HG02798 (cell line): Measurements from ENCODE around the gene RNF20.
"Not testable (repeated sequence)": the region's sequence is repeated elsewhere in the genome, so short reads cannot be mapped to it uniquely, and the experiment has no call there.

Experiments
- ATAC-seq: cut with Tn5 transposase; IDR thresholded peaks from one replicate; pipeline ENCODE4 v1.9.1; 2021; ENCODE audit warnings: mild to moderate bottlenecking; ENCODE audit not compliant: unreplicated experiment, poor library complexity

The RNF20 gene

DNA sequence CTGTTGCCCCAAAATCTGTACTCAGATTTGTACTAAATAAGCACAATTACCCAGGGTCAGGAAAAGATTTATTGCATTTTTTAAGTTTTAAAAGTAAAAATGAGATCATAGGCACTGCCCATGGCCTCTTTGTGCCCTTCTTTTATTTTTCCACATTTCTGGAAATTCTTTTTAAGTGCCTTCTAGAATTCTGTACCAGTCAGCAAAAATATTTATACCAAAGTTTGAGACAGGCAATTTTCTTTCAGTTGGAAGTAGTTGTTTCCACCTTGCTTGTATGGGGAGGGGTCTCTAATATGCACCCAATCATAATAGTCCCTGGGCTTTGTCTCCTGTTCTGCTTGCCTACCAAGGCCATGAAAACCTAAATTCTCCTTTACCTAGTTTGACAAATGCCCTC, 5.6 kb upstream of the RNF20 start:
- ATAC-seq = no peak

- peak; percentile 53 for ATAC-seq
Measured at GRCh38 chr9:101530076-101530711, 3.5 kb upstream of the RNF20 start.

- no peak for ATAC-seq
Measured at GRCh38 chr9:101536351-101536750, 2.7 kb downstream of the RNF20 start.

GRCh38 chr9:101536938-101537337, 3.3 kb downstream of the RNF20 start:
- no peak for ATAC-seq

GRCh38 chr9:101540069-101540468, 6.4 kb downstream of the RNF20 start:
- ATAC-seq = no peak

GRCh38 chr9:101543098-101543735, 9.6 kb downstream of the RNF20 start:
- ATAC-seq = no peak

GRCh38 chr9:101549472-101550098, 15.9 kb downstream of the RNF20 start:
- not testable (repeated sequence) for ATAC-seq

DNA sequence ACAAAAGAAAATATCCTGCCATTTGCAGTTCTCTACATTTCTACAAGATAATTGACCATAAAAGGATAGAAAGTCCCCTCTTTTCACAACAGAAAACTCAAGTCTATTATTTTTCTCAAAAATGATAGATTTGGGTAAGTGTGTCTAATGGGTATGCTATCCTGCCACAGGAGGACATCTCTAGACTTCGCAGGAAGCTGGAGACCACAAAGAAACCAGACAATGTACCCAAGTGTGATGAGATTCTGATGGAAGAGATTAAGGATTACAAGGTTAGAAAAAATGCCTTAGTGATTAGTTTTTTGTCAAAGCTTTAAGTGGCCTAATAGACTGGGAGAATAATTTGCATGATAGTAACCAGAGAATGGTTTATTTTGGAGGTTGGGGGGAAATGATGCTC, 28.1 kb downstream of the RNF20 start:
- no peak for ATAC-seq

DNA sequence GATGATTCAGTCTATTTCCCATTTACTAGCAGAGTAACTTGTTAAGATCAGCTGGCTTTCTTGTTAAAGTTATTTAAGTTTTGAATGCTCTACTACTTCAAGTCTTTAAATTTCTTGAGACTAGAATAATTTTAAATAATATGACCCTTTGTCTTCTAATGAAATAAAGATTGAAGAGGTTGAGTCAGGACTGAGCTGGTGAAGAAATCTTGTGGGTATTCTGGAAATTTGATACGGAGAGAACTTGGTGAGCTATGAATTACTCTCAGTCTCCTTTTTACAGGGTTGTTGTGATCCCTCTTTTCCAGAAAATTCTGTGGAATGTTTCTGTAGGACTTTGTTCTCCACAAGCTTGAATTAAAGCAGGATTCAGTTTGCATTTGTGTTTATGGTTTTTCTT, 29.3 kb downstream of the RNF20 start:
- no peak for ATAC-seq

- ATAC-seq = no peak
Measured at GRCh38 chr9:101564252-101564651, 30.6 kb downstream of the RNF20 start.

DNA sequence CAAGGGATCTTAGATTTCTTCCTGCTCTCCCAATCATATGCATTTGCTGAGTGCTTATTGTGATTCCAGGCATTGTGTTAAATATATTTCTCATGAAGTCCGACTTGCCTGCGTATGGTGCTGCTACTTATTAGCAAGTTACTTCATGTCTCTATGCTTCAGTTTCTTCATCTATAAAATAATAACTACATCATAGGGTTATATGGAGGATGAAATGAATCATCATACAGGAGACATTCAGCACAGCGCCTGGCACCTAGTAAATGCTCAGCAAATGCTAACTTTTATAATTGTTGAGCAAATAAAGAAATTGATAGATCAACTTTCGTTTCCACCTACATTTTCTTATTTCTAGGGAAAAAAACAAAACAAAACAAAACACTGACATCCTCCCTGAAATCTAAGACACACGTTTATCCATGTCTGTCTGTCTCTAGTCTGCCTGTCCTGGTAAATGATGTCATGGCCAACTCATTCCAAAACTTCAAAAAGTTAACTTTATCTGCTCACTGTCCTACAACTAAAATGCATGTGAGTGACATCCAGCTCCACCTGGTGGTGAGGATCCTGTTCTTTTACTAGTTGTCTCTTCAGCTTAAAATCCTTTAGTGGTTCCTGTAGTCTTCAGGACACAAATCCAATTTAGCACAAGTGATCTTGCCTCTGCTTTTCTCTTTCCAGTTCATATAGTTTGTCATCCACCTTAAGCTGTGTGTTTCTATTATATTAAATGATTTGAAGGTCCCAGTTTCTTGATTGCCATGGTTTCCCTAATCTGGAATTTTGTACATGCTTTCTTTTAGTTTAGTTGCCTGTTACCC, 33.5 kb downstream of the RNF20 start:
- ATAC-seq = peak; percentile 77

DNA sequence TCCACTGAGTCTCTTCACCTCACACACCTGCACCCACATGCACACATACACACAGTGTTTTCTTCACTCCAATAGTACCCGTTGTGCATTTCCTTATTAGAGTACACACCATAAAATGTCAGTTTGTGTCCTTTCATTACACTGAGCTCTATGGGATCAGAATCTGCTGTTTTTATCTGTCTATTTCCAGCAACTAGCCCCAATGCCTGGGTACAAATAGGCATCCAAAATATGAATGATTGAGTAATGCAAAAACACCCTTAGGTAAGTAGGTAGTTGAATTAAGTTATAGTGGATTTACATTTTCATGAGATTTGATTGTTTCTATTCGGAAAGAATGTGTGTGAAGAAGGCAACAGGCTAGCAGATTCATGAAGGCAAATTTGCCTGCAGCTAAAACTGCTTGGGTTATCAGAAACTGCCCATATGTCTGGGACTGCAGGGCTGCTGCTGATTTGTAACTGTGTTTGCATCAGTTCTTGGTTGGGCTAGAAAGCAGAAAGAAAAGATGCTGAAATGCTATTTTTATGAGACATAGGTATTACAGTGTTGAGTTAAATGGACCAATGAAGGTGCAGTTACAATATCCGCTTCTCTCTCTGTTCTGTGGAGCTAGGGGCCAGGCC, 34.2 kb downstream of the RNF20 start:
- ATAC-seq = no peak

DNA sequence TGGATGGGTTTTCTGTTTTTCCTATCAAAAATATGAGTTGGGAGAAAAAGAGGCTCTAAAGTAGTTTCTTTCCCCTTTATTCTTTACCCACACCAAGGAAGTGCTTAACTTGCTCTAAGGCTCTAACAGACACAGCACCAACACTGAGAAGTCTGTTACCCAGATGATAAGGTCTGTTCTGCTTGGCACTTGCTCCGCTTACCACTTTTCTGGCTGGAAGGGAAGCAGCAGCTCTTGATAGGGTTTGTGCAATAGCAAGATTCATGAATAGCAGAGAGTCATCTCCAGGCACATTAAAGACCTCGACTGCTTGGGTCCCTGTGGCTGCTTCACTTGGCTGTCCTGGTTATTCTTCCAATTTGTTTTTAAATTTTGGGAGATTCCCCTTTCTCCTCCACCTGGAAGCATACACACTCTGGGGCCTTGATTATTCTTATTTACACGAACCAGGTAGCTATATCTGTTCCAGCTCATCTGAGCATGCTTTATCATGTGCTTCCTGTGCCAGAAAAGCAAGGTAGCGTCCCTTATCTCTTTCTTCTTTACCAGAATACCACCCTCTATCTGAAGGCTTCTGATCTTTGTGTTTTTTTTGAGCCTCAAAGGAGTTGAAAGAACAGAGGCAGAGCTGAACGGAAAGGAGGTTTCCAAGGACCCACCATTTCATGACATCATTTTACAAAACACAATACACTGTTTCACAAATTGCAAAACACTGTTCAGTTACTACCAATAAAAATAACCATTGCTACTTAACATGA, 36.3 kb downstream of the RNF20 start:
- ATAC-seq = no peak

GRCh38 chr9:101571114-101571513, 37.5 kb downstream of the RNF20 start:
- no peak for ATAC-seq

GRCh38 chr9:101572316-101572715, 38.7 kb downstream of the RNF20 start:
- no peak for ATAC-seq

DNA sequence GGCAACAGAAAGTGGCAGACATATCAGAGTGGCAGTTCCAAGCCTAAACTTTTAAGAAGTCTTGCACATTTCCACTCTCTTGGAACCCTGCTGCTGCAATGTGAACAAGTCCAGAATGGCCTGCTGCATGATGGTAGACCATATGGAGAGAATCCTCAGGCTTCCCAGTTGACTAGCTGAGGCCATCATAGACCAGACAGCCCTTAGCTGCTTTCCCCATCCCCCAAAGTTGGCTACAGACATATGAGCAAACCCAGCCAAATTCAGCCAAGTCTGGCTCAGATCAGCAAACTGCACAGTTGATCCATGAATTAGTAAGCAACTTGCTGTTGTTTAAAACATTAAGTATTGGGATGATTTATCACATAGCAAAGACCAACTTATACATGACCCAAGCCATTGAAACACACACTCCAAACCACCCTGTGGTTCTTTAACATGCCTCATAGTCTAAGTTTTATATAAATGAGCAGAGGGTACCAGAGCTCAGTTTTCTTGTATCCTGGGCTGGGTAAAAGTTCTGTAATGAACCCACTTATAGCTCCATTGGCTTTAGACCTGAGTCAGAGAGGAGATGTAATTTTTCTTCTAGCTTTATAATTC, 41.2 kb downstream of the RNF20 start:
- no peak for ATAC-seq

DNA sequence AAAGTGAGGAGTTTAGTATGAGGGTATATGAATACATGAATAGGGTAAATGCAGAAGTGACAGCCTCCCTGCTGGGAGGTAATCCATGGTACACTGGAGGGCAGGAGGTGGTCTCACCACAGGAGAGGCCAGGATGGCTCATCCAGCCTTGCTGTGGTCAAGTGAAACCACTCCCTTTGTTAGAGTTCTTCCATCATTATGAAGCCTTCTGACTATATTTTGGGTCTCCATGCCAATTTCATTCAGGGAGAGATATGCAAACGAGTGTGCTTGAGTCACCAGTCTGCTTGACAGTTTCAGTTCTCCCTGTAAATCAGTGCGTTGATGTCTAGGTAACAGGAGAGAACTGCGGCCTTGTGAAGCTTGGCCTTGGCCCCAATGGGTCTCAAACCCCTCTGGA, 44.7 kb downstream of the RNF20 start:
- ATAC-seq = peak; percentile 64

DNA sequence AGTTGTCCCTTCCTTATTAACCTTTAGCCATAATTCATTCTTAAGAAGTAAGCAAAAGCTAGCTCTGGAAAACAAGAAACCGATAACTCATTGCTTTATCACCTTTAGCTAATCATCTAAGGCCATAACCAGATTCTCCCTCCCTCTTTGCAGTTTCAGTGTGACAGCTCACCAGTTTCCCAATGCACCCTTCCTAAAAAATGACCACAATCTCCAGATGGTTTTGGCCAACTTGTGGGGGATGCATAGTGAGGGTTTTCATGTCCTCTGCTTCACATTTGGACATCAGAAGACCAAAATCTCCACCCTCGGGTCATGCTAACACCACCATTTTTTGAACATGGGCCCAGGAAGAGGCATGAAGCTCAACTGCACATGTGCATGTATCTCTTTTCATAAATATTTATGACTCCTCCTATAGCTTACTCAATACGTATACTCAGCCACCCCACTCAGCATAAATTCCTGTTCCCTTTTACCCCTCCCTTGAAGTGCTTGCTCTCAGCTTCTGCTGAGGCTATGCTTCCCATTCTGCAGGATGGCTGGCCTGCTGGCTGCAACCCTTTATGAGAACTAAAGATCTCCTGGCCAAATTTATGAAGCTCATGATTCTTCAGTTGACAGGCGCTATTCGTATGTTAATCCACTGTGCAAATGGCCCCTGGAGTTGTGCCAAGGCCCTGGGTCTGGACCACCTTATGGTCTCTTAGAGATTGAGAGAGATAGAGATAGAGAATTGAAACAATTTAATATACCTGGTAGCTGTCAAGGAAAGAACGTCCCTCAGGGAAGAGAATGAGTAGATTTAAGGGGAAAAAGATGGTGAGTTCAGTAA, 46.3 kb downstream of the RNF20 start:
- no peak for ATAC-seq

- no peak for ATAC-seq
Measured at GRCh38 chr9:101582553-101582952, 48.9 kb downstream of the RNF20 start.
